WTC11 (cell line): ENCODE data around the gene HOXA7. TPM values are rescaled to one million over a fixed set of nuclear protein-coding genes. Genes with fewer than 3 reads are reported as not detected.
A peak's percentile ranks its signal among the peaks of the same experiment; 100 is the strongest.

Experiments
- ATAC-seq: fragments of 200-7000 bp; cut with Tn5 transposase; 2 replicates; pipeline ENCODE4 v1.10.0; 2021; ENCODE audit warnings: mild to moderate bottlenecking, moderate library complexity
- CTCF ChIA-PET: fragments of 300-600 bp; sonication (Branson Sonifier 250); formaldehyde crosslinking; loops from one replicate; lab custom pipeline; 2021; ENCODE audit warnings: antibody characterized with exemption; lab: Charles Lee
- POLR2A ChIA-PET: fragments of 350-600 bp; sonication (Branson Sonifier 250); formaldehyde crosslinking; loops from one replicate; lab custom pipeline; 2021; ENCODE audit warnings: antibody characterized with exemption; lab: Charles Lee
- DNase-seq: peaks from one replicate; pipeline ENCODE4 v3.0.0; 2021; ENCODE audit warnings: low spot score
- H3K27ac Mint-ChIP-seq: 2 replicates; pipeline ENCODE4 v1.8.0; 2021; ENCODE audit warnings: mixed read lengths
- H3K27me3 Mint-ChIP-seq: 2 replicates; pipeline ENCODE4 v1.8.0; 2021; ENCODE audit warnings: low read depth, mild to moderate bottlenecking, moderate library complexity, mixed read lengths
- H3K36me3 Mint-ChIP-seq: 2 replicates; pipeline ENCODE4 v1.8.0; 2021; ENCODE audit warnings: mixed read lengths
- H3K4me1 Mint-ChIP-seq: 2 replicates; pipeline ENCODE4 v1.8.0; 2022; ENCODE audit warnings: mixed read lengths
- H3K4me3 Mint-ChIP-seq: 2 replicates; pipeline ENCODE4 v1.8.0; 2021; ENCODE audit warnings: mild to moderate bottlenecking, moderate library complexity, mixed read lengths
- H3K9me3 Mint-ChIP-seq: 2 replicates; pipeline ENCODE4 v1.8.0; 2021; ENCODE audit warnings: mixed read lengths
- ATF3 ChIP-seq: sonication (generic); formaldehyde crosslinking; conservative IDR thresholded peaks from 2 replicates; pipeline ENCODE4 v1.8.1; 2022; ENCODE audit warnings: mild to moderate bottlenecking, missing genetic modification reagents
- CREM ChIP-seq: sonication (generic); formaldehyde crosslinking; IDR thresholded peaks from 2 replicates; pipeline ENCODE4 v1.8.1; 2022; ENCODE audit warnings: mild to moderate bottlenecking, missing genetic modification reagents, moderate library complexity
- ERG ChIP-seq: fragments of 250-450 bp; sonication (Bioruptor Pico); IDR thresholded peaks from 2 replicates; pipeline ENCODE4 v1.8.0; 2021; ENCODE audit warnings: mild to moderate bottlenecking
- FOXJ3 ChIP-seq: sonication (generic); formaldehyde crosslinking; IDR thresholded peaks from 2 replicates; pipeline ENCODE4 v1.9.0; 2021; ENCODE audit warnings: missing genetic modification reagents, mild to moderate bottlenecking, borderline replicate concordance
- FOXP4 ChIP-seq: sonication (generic); formaldehyde crosslinking; IDR thresholded peaks from 2 replicates; pipeline ENCODE4 v1.8.0; 2022; ENCODE audit warnings: mild to moderate bottlenecking, missing genetic modification reagents
- GTF2I ChIP-seq: fragments of 250-450 bp; sonication (Bioruptor Pico); conservative IDR thresholded peaks from 2 replicates; pipeline ENCODE4 v1.4.0; 2021; ENCODE audit warnings: mild to moderate bottlenecking
- HMGXB4 ChIP-seq: sonication (generic); formaldehyde crosslinking; IDR thresholded peaks from 2 replicates; pipeline ENCODE4 v1.8.1; 2023; ENCODE audit warnings: mild to moderate bottlenecking, moderate library complexity, missing genetic modification reagents
- MAX ChIP-seq: sonication (generic); formaldehyde crosslinking; IDR thresholded peaks from 2 replicates; pipeline ENCODE4 v1.8.0; 2022; ENCODE audit warnings: mild to moderate bottlenecking, missing genetic modification reagents
- SOX15 ChIP-seq: fragments of 250-450 bp; sonication (Bioruptor Pico); IDR thresholded peaks from 2 replicates; pipeline ENCODE4 v1.9.0; 2021; ENCODE audit warnings: mild to moderate bottlenecking
- TCF7 ChIP-seq: sonication (generic); formaldehyde crosslinking; IDR thresholded peaks from 2 replicates; pipeline ENCODE4 v1.8.0; 2022; ENCODE audit warnings: mild to moderate bottlenecking, low read depth, missing genetic modification reagents, moderate library complexity
- TEAD1 ChIP-seq: sonication (generic); formaldehyde crosslinking; IDR thresholded peaks from 2 replicates; pipeline ENCODE4 v1.8.0; 2022; ENCODE audit warnings: mild to moderate bottlenecking, missing genetic modification reagents
- TP53 ChIP-seq: sonication (generic); formaldehyde crosslinking; IDR thresholded peaks from 2 replicates; pipeline ENCODE4 v1.8.1; 2023; ENCODE audit warnings: mild to moderate bottlenecking, missing genetic modification reagents
- USF1 ChIP-seq: sonication (generic); formaldehyde crosslinking; IDR thresholded peaks from 2 replicates; pipeline ENCODE4 v1.8.0; 2022; ENCODE audit warnings: mild to moderate bottlenecking, missing genetic modification reagents
- ZNF423 ChIP-seq: fragments of 250-450 bp; sonication (Bioruptor Pico); IDR thresholded peaks from 2 replicates; pipeline ENCODE4 v2.1.2; 2022; ENCODE audit warnings: mild to moderate bottlenecking, moderate library complexity
- ZNF425 ChIP-seq: fragments of 250-450 bp; sonication (Bioruptor Pico); conservative IDR thresholded peaks from 2 replicates; pipeline ENCODE4 v1.9.0; 2021; ENCODE audit warnings: mild to moderate bottlenecking
- total RNA-seq: library from RNA; stranded (reverse); gene quantifications from 3 replicates; pipeline ENCODE4 v1.2.3, GENCODE V29; 2021

Gene HOXA7
- total RNA-seq, 1 experiment from 2014 or later = not detected

- TF ChIP-seq ERG (CRISPR knock-in tag) (no peak), ZNF425 (CRISPR knock-in tag) (no peak), SOX15 (no peak)
Measured at GRCh38 chr7:27152816-27153442, 3.5 kb downstream of the HOXA7 start (continued).

GRCh38 chr7:27151931-27152815, 4.3 kb downstream of the HOXA7 start, which contains the start of gene HOXA3:
Gene HOXA3, minus strand, starts transcription at chr7:27152583. Its CDS starts 41,943 bp downstream, at chr7:27110640.
- H3K27ac Mint-ChIP-seq = no peak within 1 kb of the TSS
- ATAC-seq = no peak
- ChIA-PET POLR2A (no interaction called here), CTCF (interaction anchor here (0.6 to 4.0 kb wide), 10 partner anchors 9 to 460 kb away, joined by 3 to 74 read pairs (median 4); partner anchors contain the start of gene HOXA5)
- no peaks in the 10 kb centered on the region for H3K9me3 Mint-ChIP-seq
- TF ChIP-seq CREM (CRISPR knock-in tag) (no peak), TEAD1 (no peak), ZNF423 (CRISPR knock-in tag) (no peak), TP53 (no peak), ATF3 (no peak), FOXJ3 (CRISPR knock-in tag) (no peak), GTF2I (no peak), MAX (CRISPR knock-in tag) (no peak), FOXP4 (CRISPR knock-in tag) (no peak)
- H3K4me1 Mint-ChIP-seq = peaks cover 31% of the 10 kb centered on the region
- DNase-seq = peak; percentile 38
- H3K4me3 Mint-ChIP-seq = peak within 1 kb of the TSS; percentile 55
- H3K27me3 Mint-ChIP-seq = peaks cover 100% of the 10 kb centered on the region
- H3K36me3 Mint-ChIP-seq = peaks cover 3% of the 10 kb centered on the region

GRCh38 chr7:27151341-27151930, 5.0 kb downstream of the HOXA7 start:
- no peak overlapping the region for H3K27ac Mint-ChIP-seq
- ATAC-seq = no peak
- peaks cover 3% of the 10 kb centered on the region for H3K36me3 Mint-ChIP-seq
- H3K4me1 Mint-ChIP-seq = peaks cover 30% of the 10 kb centered on the region
- POLR2A ChIA-PET = no interaction called here
- peaks cover 100% of the 10 kb centered on the region for H3K27me3 Mint-ChIP-seq
- CTCF ChIA-PET = interaction anchor here (0.6 to 4.0 kb wide), 13 partner anchors 7 to 460 kb away, joined by 3 to 74 read pairs (median 4); partner anchors contain the start of gene HOXA9
- H3K4me3 Mint-ChIP-seq = peak overlapping the region; percentile 55
- DNase-seq = no peak
- no peak for TF ChIP-seq MAX (CRISPR knock-in tag)
- no peak for TF ChIP-seq TCF7 (CRISPR knock-in tag)
- TF ChIP-seq HMGXB4 = 0 out of 2 replicates have a peak, but pooled peaks have one; percentile 4
- TF ChIP-seq USF1 = no peak
- H3K9me3 Mint-ChIP-seq = no peaks in the 10 kb centered on the region
